Measurements from ENCODE around the gene PPP2R1B. TPM values are rescaled to one million over a fixed set of nuclear protein-coding genes. Genes with fewer than 3 reads are reported as not detected.

PPP2R1B gene
- total RNA-seq, 1 experiment from 2014 or later: 27.3 TPM

DNA sequence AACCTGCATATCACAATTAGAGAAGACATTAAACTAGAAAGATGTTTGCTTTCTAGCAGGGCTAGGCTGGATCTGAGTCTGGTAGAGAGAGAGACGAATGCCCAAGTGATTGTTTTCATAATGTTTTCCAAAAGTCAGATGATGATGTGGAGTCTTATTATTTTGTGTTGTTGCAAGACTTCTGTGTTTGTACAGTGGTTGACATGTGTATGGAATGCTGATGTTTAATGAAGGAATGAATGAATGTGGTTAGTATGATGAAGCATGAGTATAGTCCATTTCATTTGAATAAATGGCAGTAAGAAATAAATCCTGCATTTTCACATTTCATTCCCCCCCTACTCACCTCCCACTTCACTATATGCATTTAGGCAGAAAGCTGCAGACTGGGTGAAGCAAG is 69.6 kb downstream of the PPP2R1B start:
- Mint-ChIP-seq H3K4me3 (ENCODE audit: unreplicated experiment) (no peak overlapping the region), H3K36me3 (ENCODE audit: insufficient read depth, unreplicated experiment) (peaks cover 6% of the 10 kb centered on the region), H3K27ac (ENCODE audit: low read depth, unreplicated experiment) (no peak overlapping the region), H3K9me3 (ENCODE audit: unreplicated experiment) (no peaks in the 10 kb centered on the region), H3K27me3 (ENCODE audit: insufficient read depth, unreplicated experiment) (no peaks in the 10 kb centered on the region), H3K4me1 (ENCODE audit: insufficient read depth, unreplicated experiment) (peaks cover 13% of the 10 kb centered on the region)
- DNase-seq (ENCODE audit: unreplicated experiment): no peak
- BruUV-seq (replicated peaks): no TSS peak
- POLR2A ChIA-PET: interaction anchor here (0.5 kb wide), 1 partner anchor 32 kb away, joined by 3 read pairs; no protein-coding TSS in a partner anchor
- intact Hi-C loops (cut with micrococcal nuclease): no loop called here
- TF ChIP-seq, protein P1, sequence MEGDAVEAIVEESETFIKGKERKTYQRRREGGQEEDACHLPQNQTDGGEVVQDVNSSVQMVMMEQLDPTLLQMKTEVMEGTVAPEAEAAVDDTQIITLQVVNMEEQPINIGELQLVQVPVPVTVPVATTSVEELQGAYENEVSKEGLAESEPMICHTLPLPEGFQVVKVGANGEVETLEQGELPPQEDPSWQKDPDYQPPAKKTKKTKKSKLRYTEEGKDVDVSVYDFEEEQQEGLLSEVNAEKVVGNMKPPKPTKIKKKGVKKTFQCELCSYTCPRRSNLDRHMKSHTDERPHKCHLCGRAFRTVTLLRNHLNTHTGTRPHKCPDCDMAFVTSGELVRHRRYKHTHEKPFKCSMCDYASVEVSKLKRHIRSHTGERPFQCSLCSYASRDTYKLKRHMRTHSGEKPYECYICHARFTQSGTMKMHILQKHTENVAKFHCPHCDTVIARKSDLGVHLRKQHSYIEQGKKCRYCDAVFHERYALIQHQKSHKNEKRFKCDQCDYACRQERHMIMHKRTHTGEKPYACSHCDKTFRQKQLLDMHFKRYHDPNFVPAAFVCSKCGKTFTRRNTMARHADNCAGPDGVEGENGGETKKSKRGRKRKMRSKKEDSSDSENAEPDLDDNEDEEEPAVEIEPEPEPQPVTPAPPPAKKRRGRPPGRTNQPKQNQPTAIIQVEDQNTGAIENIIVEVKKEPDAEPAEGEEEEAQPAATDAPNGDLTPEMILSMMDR (IDR thresholded peaks at IDR 0.05; ENCODE audit: unreplicated experiment): no peak
- CTCF ChIA-PET: interaction anchor here (1.1 to 1.6 kb wide), 2 partner anchors 9 to 15 kb away, joined by 3 to 7 read pairs; no protein-coding TSS in a partner anchor

DNA sequence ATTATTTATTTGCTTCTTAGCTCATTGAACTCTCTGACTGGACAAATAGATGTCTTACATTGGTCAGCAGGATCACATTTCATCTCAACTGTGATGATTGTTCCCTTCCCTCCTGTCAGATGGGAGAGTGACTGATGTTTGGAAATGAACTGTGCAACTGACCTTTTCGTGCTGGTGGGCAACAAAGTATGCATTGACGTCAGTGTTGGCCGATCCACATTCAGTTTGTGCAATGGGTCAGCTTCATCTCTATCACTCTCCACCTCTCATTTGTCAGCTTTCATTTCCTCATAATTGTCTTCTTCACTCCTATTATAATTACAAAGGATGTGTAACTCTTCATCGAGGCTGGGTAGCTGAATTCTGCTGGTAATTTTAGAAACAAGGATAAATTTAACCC is 71.3 kb downstream of the PPP2R1B start:
- CTCF ChIA-PET: interaction anchor here (0.6 to 1.4 kb wide), 3 partner anchors 10 to 187 kb away, joined by 3 read pairs; no protein-coding TSS in a partner anchor
- H3K27me3 Mint-ChIP-seq (ENCODE audit: insufficient read depth, unreplicated experiment): no peaks in the 10 kb centered on the region
- no peaks in the 10 kb centered on the region for H3K9me3 Mint-ChIP-seq (ENCODE audit: unreplicated experiment)
- intact Hi-C loops (cut with micrococcal nuclease): no loop called here
- peaks cover 4% of the 10 kb centered on the region for H3K36me3 Mint-ChIP-seq (ENCODE audit: insufficient read depth, unreplicated experiment)
- TF ChIP-seq, protein P1 (IDR thresholded peaks at IDR 0.05; ENCODE audit: unreplicated experiment): no peak
- POLR2A ChIA-PET: interaction anchor here (1.0 kb wide), 1 partner anchor 83 kb away, joined by 4 read pairs; no protein-coding TSS in a partner anchor
- peaks cover 13% of the 10 kb centered on the region for H3K4me1 Mint-ChIP-seq (ENCODE audit: insufficient read depth, unreplicated experiment)
- H3K27ac Mint-ChIP-seq (ENCODE audit: low read depth, unreplicated experiment): no peak overlapping the region
- BruUV-seq (replicated peaks): no TSS peak
- no peak for DNase-seq (ENCODE audit: unreplicated experiment)
- H3K4me3 Mint-ChIP-seq (ENCODE audit: unreplicated experiment): no peak overlapping the region

DNA sequence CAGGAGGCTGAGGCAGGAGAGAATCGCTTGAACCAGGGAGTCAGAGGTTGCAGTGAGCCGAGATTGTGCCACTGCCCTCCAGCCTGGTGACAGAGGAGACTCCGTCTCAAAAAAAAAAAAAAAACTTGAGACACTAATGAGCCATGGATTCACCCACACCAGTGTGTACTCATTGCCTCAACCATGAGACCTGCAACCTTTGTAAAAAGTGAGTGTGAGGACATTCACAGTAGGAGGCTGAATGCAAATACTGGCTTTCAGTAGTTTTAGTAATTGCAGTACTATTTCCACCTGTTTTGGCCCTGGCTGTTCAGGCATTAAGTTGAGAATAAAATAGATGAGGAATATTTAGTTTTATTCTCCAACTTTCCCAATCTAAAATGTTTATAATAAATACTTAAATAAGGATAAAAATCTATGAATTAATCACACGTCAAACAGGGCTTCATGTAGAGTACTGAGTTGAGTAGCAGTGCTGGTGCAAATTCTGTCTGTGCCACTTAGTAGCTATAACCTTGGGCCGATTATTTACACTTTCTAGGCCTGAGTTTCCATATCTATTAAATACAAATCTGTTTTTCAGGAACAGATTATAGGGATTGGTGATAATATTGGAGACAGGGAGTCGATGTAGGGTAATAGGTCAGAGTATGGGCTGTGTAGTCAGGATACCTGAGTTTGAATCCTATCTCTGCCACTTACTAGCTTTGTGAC is 72.8 kb downstream of the PPP2R1B start:
- intact Hi-C loops (cut with micrococcal nuclease): no loop called here
- TF ChIP-seq, protein P1 (IDR thresholded peaks at IDR 0.05; ENCODE audit: unreplicated experiment): no peak
- Mint-ChIP-seq H3K27ac (ENCODE audit: low read depth, unreplicated experiment) (no peak overlapping the region), H3K9me3 (ENCODE audit: unreplicated experiment) (no peaks in the 10 kb centered on the region), H3K36me3 (ENCODE audit: insufficient read depth, unreplicated experiment) (peaks cover 8% of the 10 kb centered on the region), H3K4me3 (ENCODE audit: unreplicated experiment) (no peak overlapping the region), H3K4me1 (ENCODE audit: insufficient read depth, unreplicated experiment) (peaks cover 7% of the 10 kb centered on the region), H3K27me3 (ENCODE audit: insufficient read depth, unreplicated experiment) (no peaks in the 10 kb centered on the region)
- DNase-seq (ENCODE audit: unreplicated experiment): no peak
- POLR2A ChIA-PET: interaction anchor here (0.6 to 0.7 kb wide), 2 partner anchors 9 to 90 kb away, joined by 3 to 4 read pairs; no protein-coding TSS in a partner anchor
- CTCF ChIA-PET: interaction anchor here (1.0 kb wide), 1 partner anchor 89 kb away, joined by 4 read pairs; no protein-coding TSS in a partner anchor
- no TSS peak for BruUV-seq (replicated peaks)

DNA sequence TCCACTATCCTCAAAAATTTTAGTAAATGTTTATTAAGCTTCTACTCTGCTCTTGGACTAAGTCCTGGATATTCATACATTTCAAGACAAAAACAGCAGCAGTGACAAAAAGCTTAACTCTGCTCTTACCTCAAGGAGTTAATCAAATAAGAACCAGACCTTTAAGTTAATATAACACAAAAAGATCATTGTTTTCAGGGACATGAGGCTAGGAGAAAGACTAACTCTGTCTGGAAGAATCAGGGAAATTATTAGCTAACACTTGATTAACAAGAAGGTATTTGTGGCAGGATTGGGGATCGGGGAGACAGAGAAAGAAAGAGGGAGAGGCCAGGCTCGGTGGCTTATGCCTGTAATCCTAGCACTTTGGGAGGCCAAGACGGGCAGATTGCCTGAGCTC is 74.4 kb downstream of the PPP2R1B start:
- POLR2A ChIA-PET: no interaction called here
- H3K4me1 Mint-ChIP-seq (ENCODE audit: insufficient read depth, unreplicated experiment): peaks cover 7% of the 10 kb centered on the region

More for the DNA sequence above, 74.4 kb downstream of the PPP2R1B start:
- H3K27ac Mint-ChIP-seq (ENCODE audit: low read depth, unreplicated experiment): no peak overlapping the region
- intact Hi-C loops (cut with micrococcal nuclease): no loop called here
- H3K4me3 Mint-ChIP-seq (ENCODE audit: unreplicated experiment): no peak overlapping the region
- TF ChIP-seq, protein P1 (IDR thresholded peaks at IDR 0.05; ENCODE audit: unreplicated experiment): no peak
- no peak for DNase-seq (ENCODE audit: unreplicated experiment)
- CTCF ChIA-PET: interaction anchor here (0.6 to 0.9 kb wide), 2 partner anchors 85 to 87 kb away, joined by 3 to 4 read pairs; no protein-coding TSS in a partner anchor
- no TSS peak for BruUV-seq (replicated peaks)
- H3K9me3 Mint-ChIP-seq (ENCODE audit: unreplicated experiment): no peaks in the 10 kb centered on the region
- H3K36me3 Mint-ChIP-seq (ENCODE audit: insufficient read depth, unreplicated experiment): peaks cover 24% of the 10 kb centered on the region
- no peaks in the 10 kb centered on the region for H3K27me3 Mint-ChIP-seq (ENCODE audit: insufficient read depth, unreplicated experiment)

All from MCF 10A (cell line).